ENCODE data around the gene NUDT3. TPM values are rescaled to one million over a fixed set of nuclear protein-coding genes. Genes with fewer than 3 reads are reported as not detected.
A peak's percentile ranks its signal among the peaks of the same experiment; 100 is the strongest.

The NUDT3 gene
- total and polyA plus RNA-seq, 9 of the 15 experiments (the other 6 are each of a cell fraction or from before 2014, with no cell fraction given): 5.4 to 81.2 (median 56.4) TPM

GRCh38 chr6:34321821-34322220 lies 70.6 kb downstream of the NUDT3 start:
- Histone ChIP-seq H4K20me1 (replicated peaks; ENCODE audit: control insufficient read depth, insufficient read depth, low read length) (no peaks in the 10 kb centered on the region), H3K9me1 (ENCODE audit: control insufficient read depth, insufficient read depth, low read length) (no peaks in the 10 kb centered on the region), H3K9me3 (replicated peaks; ENCODE audit: control insufficient read depth, insufficient read depth, low read depth, low read length) (no peaks in the 10 kb centered on the region), H3K36me3 (ENCODE audit: control insufficient read depth, insufficient read depth, low read length) (peaks cover 28% of the 10 kb centered on the region), H3K27me3 (ENCODE audit: control insufficient read depth in 2 of 2, insufficient read depth in 2 of 2, low read length in 2 of 2) (no peaks in the 10 kb centered on the region), H3K4me1 (replicated peaks in 1 of 2; ENCODE audit: control insufficient read depth in 2 of 2, insufficient read depth in 2 of 2, low read length in 2 of 2) (peaks cover 27 to 74% of the 10 kb centered on the region in 2 experiments), H3K79me2 (ENCODE audit: control insufficient read depth, insufficient read depth, low read length) (peaks cover 94% of the 10 kb centered on the region), H3K27ac (ENCODE audit: extremely low read depth, low read depth, low read length) (0 out of 3 replicates have a peak overlapping the region, but pooled peaks have one; percentile 5), H3K4me2 (ENCODE audit: insufficient read depth, low read length) (no peak overlapping the region), H3K4me3 (no peak overlapping the region), H2AFZ (ENCODE audit: low read depth, low read length) (no peak overlapping the region), H3K9ac (ENCODE audit: insufficient read depth in 1 of 2, low read depth in 2 of 2, low read length in 2 of 2) (no peak overlapping the region)
- TF ChIP-seq ARID2 (IDR thresholded peaks at IDR 0.05) (no peak), MYBL2 (IDR thresholded peaks at IDR 0.05; ENCODE audit: low read depth) (no peak), MYBL2 (CRISPR knock-in tag; IDR thresholded peaks at IDR 0.05; ENCODE audit: borderline replicate concordance) (no peak), PRPF4 (IDR thresholded peaks at IDR 0.05; ENCODE audit: insufficient read depth, low read depth, low read length, poor library complexity, severe bottlenecking) (no peak), MYNN (IDR thresholded peaks at IDR 0.05) (no peak), MYNN (CRISPR knock-in tag; IDR thresholded peaks at IDR 0.05) (no peak), ZNF589 (CRISPR knock-in tag; IDR thresholded peaks at IDR 0.05; ENCODE audit: low read depth) (no peak), FOXJ2 (tag; IDR thresholded peaks at IDR 0.05) (no peak), BRD4 (IDR thresholded peaks at IDR 0.05) (no peak)
- ChIA-PET CTCF (ENCODE audit: low intra/inter-chr PET ratio) (no interaction called here), POLR2A (interaction anchor here (0.6 to 3.3 kb wide), 4 partner anchors 13 to 95 kb away, joined by 3 to 15 read pairs (median 3); no protein-coding TSS in a partner anchor)
- in situ Hi-C loops (cut with MboI) (no loop called here), intact Hi-C loops (cut with micrococcal nuclease) (no loop called here)
- FAIRE-seq (no peak), ATAC-seq (no peak), DNase-seq (ENCODE audit: extremely low read depth in 1 of 4, low spot score in 3 of 4) (no peak)
- BruUV-seq (replicated peaks): no TSS peak
- 83% methylated on average over 5 of the region's 5 CpGs for WGBS (ENCODE audit: insufficient coverage, low coverage, missing lambda C conversion rate)
